ENCODE measurements around the gene CAPN5. TPM values are rescaled to one million over a fixed set of nuclear protein-coding genes. Genes with fewer than 3 reads are reported as not detected.

The CAPN5 gene
- total and polyA plus RNA-seq, 2 of the 13 experiments (the other 11 are each of a cell fraction or from before 2014, with no cell fraction given) = 0.27 to 1.2 TPM

- peak; percentile 40 for TF ChIP-seq ARID5B (CRISPR knock-in tag; IDR thresholded peaks at IDR 0.05)
- TF ChIP-seq ZMYM4 (CRISPR knock-in tag; IDR thresholded peaks at IDR 0.05) = peak; percentile 40; the same call in 1 of the 2 replicates
- no peak for TF ChIP-seq ARNT (IDR thresholded peaks at IDR 0.05)
- TF ChIP-seq ZZZ3 (CRISPR knock-in tag; IDR thresholded peaks at IDR 0.05; ENCODE audit: borderline replicate concordance) = no peak
- peak; percentile 74 for TF ChIP-seq ZFX (CRISPR knock-in tag; IDR thresholded peaks at IDR 0.05; ENCODE audit: low read depth)
- peak; percentile 86 for TF ChIP-seq FOXA3 (CRISPR knock-in tag; IDR thresholded peaks at IDR 0.05)
- TF ChIP-seq NR2F6 (IDR thresholded peaks at IDR 0.05) = peak; percentile 66
- peak; percentile 46 for TF ChIP-seq NR2F6 (CRISPR knock-in tag; IDR thresholded peaks at IDR 0.05)
- TF ChIP-seq ZBTB10 (CRISPR knock-in tag; IDR thresholded peaks at IDR 0.05; ENCODE audit: borderline replicate concordance) = peak; percentile 35; the same call in 1 of the 2 replicates
- no peak for TF ChIP-seq FIP1L1 (IDR thresholded peaks at IDR 0.05; ENCODE audit: borderline replicate concordance, insufficient read depth, low read depth, low read length)
- TF ChIP-seq CCAR2 (optimal IDR thresholded peaks at IDR 0.05; ENCODE audit: low read depth, low read length) = no peak
- TF ChIP-seq PHF20 (CRISPR knock-in tag; IDR thresholded peaks at IDR 0.05) = 0 out of 2 replicates have a peak, but pooled peaks have one; percentile 59
- 0 out of 2 replicates have a peak, but pooled peaks have one; percentile 25 for TF ChIP-seq GABPA (IDR thresholded peaks at IDR 0.05; ENCODE audit: low read depth, low read length)
- TF ChIP-seq GABPA (CRISPR knock-in tag; IDR thresholded peaks at IDR 0.05; ENCODE audit: low read depth) = peak; percentile 66
- TF ChIP-seq ZNF546 (CRISPR knock-in tag; conservative IDR thresholded peaks at IDR 0.05) = no peak
- TF ChIP-seq STAT6 (CRISPR knock-in tag; IDR thresholded peaks at IDR 0.05; ENCODE audit: borderline replicate concordance) = no peak
- no peak for TF ChIP-seq ZNF230 (CRISPR knock-in tag; IDR thresholded peaks at IDR 0.05)
- TF ChIP-seq, protein P1, sequence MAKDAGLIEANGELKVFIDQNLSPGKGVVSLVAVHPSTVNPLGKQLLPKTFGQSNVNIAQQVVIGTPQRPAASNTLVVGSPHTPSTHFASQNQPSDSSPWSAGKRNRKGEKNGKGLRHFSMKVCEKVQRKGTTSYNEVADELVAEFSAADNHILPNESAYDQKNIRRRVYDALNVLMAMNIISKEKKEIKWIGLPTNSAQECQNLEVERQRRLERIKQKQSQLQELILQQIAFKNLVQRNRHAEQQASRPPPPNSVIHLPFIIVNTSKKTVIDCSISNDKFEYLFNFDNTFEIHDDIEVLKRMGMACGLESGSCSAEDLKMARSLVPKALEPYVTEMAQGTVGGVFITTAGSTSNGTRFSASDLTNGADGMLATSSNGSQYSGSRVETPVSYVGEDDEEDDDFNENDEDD (CRISPR knock-in tag; IDR thresholded peaks at IDR 0.05; ENCODE audit: borderline replicate concordance) = peak; percentile 15; the same call in 1 of the 2 replicates
- TF ChIP-seq RXRB (CRISPR knock-in tag; IDR thresholded peaks at IDR 0.05; ENCODE audit: borderline replicate concordance) = peak; percentile 23; the same call in 1 of the 2 replicates
- TF ChIP-seq PITX1 (CRISPR knock-in tag; IDR thresholded peaks at IDR 0.05) = 0 out of 2 replicates have a peak, but pooled peaks have one; percentile 37
Observed at GRCh38 chr11:77173494-77173893, 106.7 kb downstream of the CAPN5 start (continued).

All from HepG2 (cell line).